ENCODE data around the gene C13orf46. TPM values are rescaled to one million over a fixed set of nuclear protein-coding genes. Genes with fewer than 3 reads are reported as not detected.

C13orf46 gene
- total RNA-seq, 1 donor from 2014 or later, result not detected

- peak; percentile 89 for DNase-seq (ENCODE audit: low read depth)
These were observed 46.0 kb downstream of the C13orf46 start for GRCh38 chr13:113927661-113928581.

GRCh38 chr13:113926951-113927660 is 46.8 kb downstream of the C13orf46 start:
- no peak for DNase-seq (ENCODE audit: low read depth)

- DNase-seq (ENCODE audit: low read depth), result peak; percentile 54
These were observed 47.5 kb downstream of the C13orf46 start for GRCh38 chr13:113926301-113926761.

GRCh38 chr13:113924184-113924901 is 49.5 kb downstream of the C13orf46 start:
- no peak for DNase-seq (ENCODE audit: low read depth)

- no peak for DNase-seq (ENCODE audit: low read depth)
These were observed 50.4 kb downstream of the C13orf46 start for GRCh38 chr13:113923376-113924063.

- DNase-seq (ENCODE audit: low read depth), result no peak
These were observed 51.3 kb downstream of the C13orf46 start for GRCh38 chr13:113922412-113923118.

- DNase-seq (ENCODE audit: low read depth), result no peak
These were observed 52.1 kb downstream of the C13orf46 start for GRCh38 chr13:113921763-113922162.

- no peak for DNase-seq (ENCODE audit: low read depth)
These were observed 53.1 kb downstream of the C13orf46 start for GRCh38 chr13:113920606-113921286.

GRCh38 chr13:113919761-113920559 is 53.9 kb downstream of the C13orf46 start:
- no peak for DNase-seq (ENCODE audit: low read depth)

- DNase-seq (ENCODE audit: low read depth), result no peak
These were observed 54.7 kb downstream of the C13orf46 start for GRCh38 chr13:113918981-113919701.

- DNase-seq (ENCODE audit: low read depth), result no peak
These were observed 55.3 kb downstream of the C13orf46 start for GRCh38 chr13:113918580-113918979.

- DNase-seq (ENCODE audit: low read depth), result no peak
These were observed 56.1 kb downstream of the C13orf46 start for GRCh38 chr13:113917594-113918371.

GRCh38 chr13:113917096-113917495 is 56.8 kb downstream of the C13orf46 start:
- DNase-seq (ENCODE audit: low read depth), result no peak

GRCh38 chr13:113916330-113916815 is 57.5 kb downstream of the C13orf46 start:
- DNase-seq (ENCODE audit: low read depth), result no peak

- DNase-seq (ENCODE audit: low read depth), result no peak
These were observed 58.0 kb downstream of the C13orf46 start for GRCh38 chr13:113915786-113916329.

GRCh38 chr13:113915012-113915763 is 58.7 kb downstream of the C13orf46 start:
- no peak for DNase-seq (ENCODE audit: low read depth)
